HepG2 (cell line): ENCODE results near the gene C9orf43. TPM values are rescaled to one million over a fixed set of nuclear protein-coding genes. Genes with fewer than 3 reads are reported as not detected.

Source experiments
- ATF5 ChIP-seq: sonication (generic); formaldehyde crosslinking; IDR thresholded peaks from 2 replicates; pipeline ENCODE4 v1.4.0; 2020; ENCODE audit warnings: mild to moderate bottlenecking, low read depth, missing genetic modification reagents
- CENPT ChIP-seq: sonication (generic); formaldehyde crosslinking; IDR thresholded peaks from 2 replicates; pipeline ENCODE4 v1.8.0; 2022; ENCODE audit warnings: low read depth, mild to moderate bottlenecking, moderate library complexity, missing genetic modification reagents
- FOSL1 ChIP-seq: sonication (generic); formaldehyde crosslinking; IDR thresholded peaks from 2 replicates; pipeline ENCODE4 v1.9.0; 2021; ENCODE audit warnings: missing genetic modification reagents, borderline replicate concordance
- FOXO1 ChIP-seq: sonication (generic); formaldehyde crosslinking; IDR thresholded peaks from 2 replicates; pipeline ENCODE4 v1.4.0; 2020; ENCODE audit warnings: missing genetic modification reagents
- FUBP1 ChIP-seq: sonication (generic); formaldehyde crosslinking; IDR thresholded peaks from 2 replicates; pipeline ENCODE4 v1.5.1; 2020; ENCODE audit warnings: missing genetic modification reagents, mild to moderate bottlenecking, borderline replicate concordance
- HDAC6 ChIP-seq: fragments of 200-600 bp; sonication (generic); IDR thresholded peaks from 2 replicates; pipeline ENCODE4 v1.7.0; 2017; ENCODE audit warnings: mild to moderate bottlenecking, antibody characterized with exemption, low read length, low read depth
- HES4 ChIP-seq: sonication (generic); formaldehyde crosslinking; IDR thresholded peaks from 2 replicates; pipeline ENCODE4 v1.9.0; 2021; ENCODE audit warnings: mild to moderate bottlenecking, missing genetic modification reagents, borderline replicate concordance
- HOMEZ ChIP-seq: IDR thresholded peaks from 2 replicates; pipeline ENCODE4 v1.6.1; 2016; ENCODE audit warnings: low read depth
- IRX3 ChIP-seq: sonication (generic); formaldehyde crosslinking; IDR thresholded peaks from 2 replicates; pipeline ENCODE4 v1.8.1; 2023; ENCODE audit warnings: mild to moderate bottlenecking, low read depth, missing genetic modification reagents, borderline replicate concordance
- KDM3A ChIP-seq: IDR thresholded peaks from 2 replicates; pipeline ENCODE4 v1.6.1; 2018; ENCODE audit warnings: low read depth, missing compliant biosample characterization
- MAF1 ChIP-seq: sonication (generic); formaldehyde crosslinking; IDR thresholded peaks from 2 replicates; pipeline ENCODE4 v1.5.0; 2020; ENCODE audit warnings: missing genetic modification reagents, borderline replicate concordance
- NFE2 ChIP-seq: sonication (generic); formaldehyde crosslinking; IDR thresholded peaks from 2 replicates; pipeline ENCODE4 v1.4.0; 2020; ENCODE audit warnings: missing genetic modification reagents
- SETDB1 ChIP-seq: sonication (generic); formaldehyde crosslinking; IDR thresholded peaks from 2 replicates; pipeline ENCODE4 v1.5.1; 2020; ENCODE audit warnings: missing genetic modification reagents, mild to moderate bottlenecking, borderline replicate concordance
- SMAD3 ChIP-seq: sonication (generic); formaldehyde crosslinking; IDR thresholded peaks from 2 replicates; pipeline ENCODE4 v1.4.0; 2020; ENCODE audit warnings: missing genetic modification reagents
- SP140L ChIP-seq: sonication (generic); formaldehyde crosslinking; IDR thresholded peaks from 2 replicates; pipeline ENCODE4 v1.4.0; 2020; ENCODE audit warnings: missing genetic modification reagents, borderline replicate concordance
- ZBTB25 ChIP-seq: IDR thresholded peaks from 2 replicates; pipeline ENCODE4 v1.6.1; 2018; ENCODE audit warnings: missing genetic modification reagents
- ZNF10 ChIP-seq: sonication (generic); formaldehyde crosslinking; IDR thresholded peaks from 2 replicates; pipeline ENCODE4 v1.4.0; 2020; ENCODE audit warnings: mild to moderate bottlenecking, low read depth, missing genetic modification reagents, borderline replicate concordance
- ZNF24 ChIP-seq: fragments of 450-650 bp; IDR thresholded peaks from 2 replicates; pipeline ENCODE4 v1.6.1; 2017; ENCODE audit warnings: antibody characterized with exemption, mild to moderate bottlenecking
- ZNF557 ChIP-seq: sonication (generic); formaldehyde crosslinking; IDR thresholded peaks from 2 replicates; pipeline ENCODE4 v1.4.0; 2020; ENCODE audit warnings: missing genetic modification reagents
- ZNF558 ChIP-seq: sonication (generic); formaldehyde crosslinking; IDR thresholded peaks from 2 replicates; pipeline ENCODE4 v1.9.0; 2022; ENCODE audit warnings: mild to moderate bottlenecking, missing genetic modification reagents, borderline replicate concordance
- ZNF563 ChIP-seq: sonication (generic); formaldehyde crosslinking; IDR thresholded peaks from 2 replicates; pipeline ENCODE4 v1.8.0; 2022; ENCODE audit warnings: mild to moderate bottlenecking, moderate library complexity, missing genetic modification reagents
- ZNF644 ChIP-seq: IDR thresholded peaks from 2 replicates; pipeline ENCODE4 v1.6.1; 2016; ENCODE audit warnings: low read depth
- ZNF713 ChIP-seq: sonication (generic); formaldehyde crosslinking; IDR thresholded peaks from 2 replicates; pipeline ENCODE4 v1.4.0; 2020; ENCODE audit warnings: mild to moderate bottlenecking, missing genetic modification reagents
- ZNF781 ChIP-seq: sonication (generic); formaldehyde crosslinking; IDR thresholded peaks from 2 replicates; pipeline ENCODE4 v1.5.1; 2020; ENCODE audit warnings: borderline replicate concordance, mild to moderate bottlenecking, missing genetic modification reagents; ENCODE audit errors: not compliant biosample characterization
- polyA plus RNA-seq, 8 experiments: library from polyadenylated mRNA; depleted of rRNA in 3 of 8; stranded (reverse) in 7 of 8; unstranded in 1 of 8; fragments of >200 nt; fragmentation: Illumina TruSeq in 4 of 8; extraction: Trizol in 4 of 8; gene quantifications; 2 replicates each; pipeline versions ENCODE4 v1.2.1 to v1.2.3, GENCODE V29; 2011 to 2016; ENCODE audit warnings: low read depth in 4 of 8, missing spikeins in 1 of 8, mixed read lengths in 1 of 8; ENCODE audit not compliant: insufficient read depth in 1 of 8
- total RNA-seq, 5 experiments: library from RNA; depleted of rRNA; stranded (reverse); fragments of >200 nt; fragmentation: Illumina TruSeq; extraction: Trizol; gene quantifications; 2 replicates each; pipeline ENCODE4 v1.2.3, GENCODE V29; 2016; ENCODE audit warnings: low read depth in 1 of 5

Gene C9orf43
- total and polyA plus RNA-seq, 2 of the 13 experiments (the other 11 are each of a cell fraction or from before 2014, with no cell fraction given) = 0.24 to 0.31 TPM

- TF ChIP-seq HDAC6 = no peak
- TF ChIP-seq FUBP1 (CRISPR knock-in tag) = no peak
- TF ChIP-seq ZNF781 (CRISPR knock-in tag) = no peak
- no peak for TF ChIP-seq ATF5 (CRISPR knock-in tag)
- TF ChIP-seq SETDB1 (CRISPR knock-in tag) = no peak
- TF ChIP-seq HES4 (CRISPR knock-in tag) = no peak
- TF ChIP-seq NFE2 = no peak
- no peak for TF ChIP-seq ZNF10
- no peak for TF ChIP-seq IRX3
- 0 out of 2 replicates have a peak, but pooled peaks have one; percentile 74 for TF ChIP-seq MAF1 (CRISPR knock-in tag)
- TF ChIP-seq FOSL1 (CRISPR knock-in tag) = no peak
- no peak for TF ChIP-seq SP140L (CRISPR knock-in tag)
- no peak for TF ChIP-seq SMAD3 (CRISPR knock-in tag)
- TF ChIP-seq KDM3A (CRISPR knock-in tag) = no peak; the same call in 1 of the 2 replicates
- no peak for TF ChIP-seq ZNF644 (CRISPR knock-in tag)
- TF ChIP-seq ZNF713 (CRISPR knock-in tag) = no peak
- peak; percentile 36; the same call in 1 of the 2 replicates for TF ChIP-seq ZNF563 (CRISPR knock-in tag)
- TF ChIP-seq CENPT = no peak
- TF ChIP-seq ZBTB25 = no peak
- no peak for TF ChIP-seq ZNF24
- TF ChIP-seq FOXO1 (CRISPR knock-in tag) = no peak
- TF ChIP-seq HOMEZ (CRISPR knock-in tag) = 0 out of 2 replicates have a peak, but pooled peaks have one; percentile 40
- no peak for TF ChIP-seq ZNF558
- TF ChIP-seq ZNF557 (CRISPR knock-in tag) = 0 out of 2 replicates have a peak, but pooled peaks have one; percentile 37
Observed at GRCh38 chr9:113463418-113464285, 53.1 kb downstream of the C9orf43 start, which contains the start of gene RGS3 (continued).
